ENCODE results near the gene ACSL4. TPM values are rescaled to one million over a fixed set of nuclear protein-coding genes. Genes with fewer than 3 reads are reported as not detected.

ACSL4 gene
- total RNA-seq, 1 donor from 2014 or later, result 2.5 TPM

DNA sequence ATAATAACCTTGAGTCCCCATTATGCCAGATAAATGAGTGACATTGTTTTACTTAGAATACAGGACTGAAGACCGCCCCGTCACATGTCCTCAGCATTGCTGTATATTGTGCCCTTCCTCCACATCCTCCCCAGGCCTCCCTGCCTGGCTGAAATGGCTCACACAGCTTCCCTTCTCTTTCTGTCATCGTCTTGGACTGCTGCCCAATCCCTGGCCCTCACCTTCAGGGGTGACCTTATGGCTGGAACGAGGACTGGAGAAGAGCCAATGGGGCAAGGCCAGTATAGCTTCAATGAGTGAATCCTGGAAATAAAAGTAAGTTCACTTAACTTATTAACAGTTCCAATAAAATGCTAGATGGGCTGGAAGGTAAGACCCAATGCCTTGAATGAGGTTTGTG lies 110.8 kb downstream of the ACSL4 start:
- ATAC-seq (no peak), DNase-seq (ENCODE audit: low spot score) (no peak)

DNA sequence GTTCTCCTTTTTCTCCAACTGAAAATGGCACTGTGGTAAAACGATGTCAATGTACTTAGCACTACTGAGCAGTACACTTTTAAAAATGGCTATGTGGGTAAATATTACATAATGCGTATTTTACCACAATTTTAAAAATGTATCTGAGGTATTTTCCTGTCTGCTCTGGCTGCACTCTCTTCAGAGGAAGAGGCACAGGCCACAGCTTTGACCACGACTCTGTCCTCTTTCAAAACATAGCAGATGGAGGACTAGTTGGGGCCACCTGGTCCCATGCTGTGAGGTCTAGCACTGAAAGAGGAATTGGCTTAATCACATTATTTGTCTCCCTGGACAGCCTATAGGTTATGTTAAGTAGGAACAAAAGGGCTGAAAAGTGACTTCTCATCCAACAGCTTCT lies 113.3 kb downstream of the ACSL4 start:
- ATAC-seq, result no peak
- no peak for DNase-seq (ENCODE audit: low spot score)

GRCh38 chrX:109614951-109615350 lies 118.1 kb downstream of the ACSL4 start:
- DNase-seq (ENCODE audit: low spot score), result no peak
- ATAC-seq, result no peak

DNA sequence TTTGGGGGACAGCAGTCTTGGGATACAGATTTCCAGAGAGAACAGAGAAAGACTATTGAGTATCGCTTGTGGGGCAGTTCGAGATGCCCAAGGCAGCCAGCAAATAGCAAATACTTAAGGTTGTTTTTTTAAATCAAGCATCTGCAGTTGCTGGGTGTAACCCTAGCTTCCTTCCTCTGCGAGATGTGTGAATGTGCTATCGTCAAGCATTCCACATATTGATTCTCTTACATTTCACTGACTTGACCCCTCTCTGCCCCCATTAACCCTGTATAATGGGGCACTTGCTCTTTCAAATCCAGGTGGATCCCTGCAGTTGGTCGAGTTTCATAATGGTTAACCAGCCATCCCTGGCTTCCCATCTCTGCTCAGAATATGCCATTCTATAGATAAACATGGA lies 131.6 kb downstream of the ACSL4 start:
- ATAC-seq (no peak), DNase-seq (ENCODE audit: low spot score) (no peak)

GRCh38 chrX:109600237-109600651 lies 132.8 kb downstream of the ACSL4 start:
- DNase-seq (ENCODE audit: low spot score) (no peak), ATAC-seq (no peak)

DNA sequence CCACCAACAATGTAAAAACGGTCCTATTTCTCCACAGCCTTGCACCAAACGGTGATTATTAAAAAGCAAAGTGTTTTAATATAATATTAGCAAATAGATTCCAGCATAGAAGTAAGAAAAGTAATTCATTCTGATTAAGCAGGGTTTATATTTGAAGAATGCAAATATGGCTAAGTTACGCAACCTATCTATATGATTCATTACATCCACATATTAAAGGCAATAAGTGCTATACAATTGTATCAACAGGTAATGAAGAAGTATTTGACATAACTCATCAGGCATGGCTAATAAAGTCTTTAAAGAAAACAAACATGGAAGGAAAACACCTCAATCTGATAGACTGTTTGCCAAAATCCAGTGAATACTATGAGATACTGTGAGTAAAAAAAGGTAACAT lies 137.0 kb downstream of the ACSL4 start:
- no peak for DNase-seq (ENCODE audit: low spot score)

More for the DNA sequence above, 137.0 kb downstream of the ACSL4 start:
- no peak for ATAC-seq

Other genes with a start within 250 kb of the ACSL4 start
- gene NXT2, start 196.4 kb downstream of the ACSL4 start, total RNA-seq, result 2.6 TPM
- not detected for gene KCNE5, start 108.1 kb downstream of the ACSL4 start, total RNA-seq